ENCODE measurements around the gene SLC19A1. TPM values are rescaled to one million over a fixed set of nuclear protein-coding genes. Genes with fewer than 3 reads are reported as not detected.

The SLC19A1 gene
- polyA plus RNA-seq, 3 donors: 25.0 to 53.0 (median 39.9) TPM

DNA sequence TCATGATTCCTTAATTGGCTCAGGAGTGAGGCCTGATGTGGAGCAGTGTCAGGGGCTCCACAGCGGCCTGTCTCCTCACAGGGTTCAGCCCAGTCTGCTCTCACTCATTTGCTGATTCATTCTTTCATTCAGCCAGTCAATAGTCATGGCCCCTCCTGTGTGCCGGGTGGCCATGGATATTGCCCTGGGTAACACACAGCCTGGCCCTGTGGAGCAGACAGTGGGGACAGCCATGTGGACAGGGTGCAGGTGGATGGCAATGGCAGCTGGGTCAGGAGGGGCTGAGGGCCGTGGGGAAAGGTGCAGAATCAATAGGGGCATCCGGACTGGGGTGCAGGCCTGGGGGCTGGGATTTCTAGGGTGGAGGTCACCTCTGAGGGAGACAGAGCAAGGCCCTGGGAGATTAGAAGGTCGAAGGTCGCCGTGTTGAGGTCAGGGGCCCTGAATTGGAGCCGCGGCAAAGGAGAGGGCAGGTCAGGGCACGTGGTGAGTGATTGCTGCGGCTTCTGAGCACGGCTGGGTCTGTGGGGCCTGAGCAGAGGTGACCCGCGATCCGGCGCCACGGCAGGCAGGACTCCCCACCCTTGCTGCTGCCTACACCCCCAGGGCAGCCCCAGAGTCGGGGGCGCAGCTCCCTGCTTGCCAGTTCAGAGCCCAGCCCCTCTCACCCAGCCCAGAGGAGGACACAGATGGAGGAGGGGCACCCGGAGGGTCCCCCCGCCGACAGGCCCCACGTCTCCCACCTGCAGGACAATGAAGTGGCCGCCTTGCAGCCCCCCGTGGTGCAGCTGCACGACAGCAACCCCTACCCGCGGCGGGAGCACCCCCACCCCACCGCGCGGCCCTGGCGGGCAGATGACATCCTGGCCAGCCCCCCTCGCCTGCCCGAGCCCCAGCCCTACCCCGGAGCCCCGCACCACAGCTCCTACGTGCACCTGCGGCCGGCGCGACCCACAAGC lies 33.4 kb downstream of the SLC19A1 start:
- Histone ChIP-seq H2AFZ (ENCODE audit: insufficient read depth, low read depth, low read length, poor library complexity, severe bottlenecking) (no peak overlapping the region), H3K79me2 (ENCODE audit: insufficient read depth, low read length) (no peaks in the 10 kb centered on the region), H3K36me3 (replicated peaks in 1 of 2; ENCODE audit: control insufficient read depth in 1 of 2, insufficient read depth in 2 of 2, low read length in 2 of 2) (peaks cover 16 to 25% of the 10 kb centered on the region in 2 donors), H3K9me3 (replicated peaks in 1 of 2; ENCODE audit: control insufficient read depth in 1 of 2, insufficient read depth in 1 of 2, low read length in 2 of 2) (no peaks in the 10 kb centered on the region), H3K27me3 (ENCODE audit: control insufficient read depth in 2 of 2, insufficient read depth in 2 of 2, low read length in 2 of 2) (no peaks in the 10 kb centered on the region), H3K27ac (ENCODE audit: low read depth in 1 of 2, low read length in 2 of 2) (no peak overlapping the region), H3K4me2 (replicated peaks; ENCODE audit: extremely low read depth, low read length, poor library complexity, severe bottlenecking) (no peak overlapping the region), H3K9ac (ENCODE audit: insufficient read depth, low read length, poor library complexity, severe bottlenecking) (no peak overlapping the region), H3K4me3 (replicated peaks in 1 of 3; ENCODE audit: low read depth in 2 of 3, low read length in 3 of 3) (no peak overlapping the region), H4K20me1 (ENCODE audit: insufficient read depth, low read length) (no peaks in the 10 kb centered on the region), H3K4me1 (ENCODE audit: control insufficient read depth in 1 of 2, insufficient read depth in 2 of 2, low read length in 2 of 2) (no peaks in the 10 kb centered on the region)
- Mint-ChIP-seq H3K9me3 (peaks cover 0 to 2% (median 0%) of the 10 kb centered on the region in 7 donors), H3K27me3 (ENCODE audit: low read depth in 3 of 3) (peaks cover 0 to 4% (median 3%) of the 10 kb centered on the region in 3 donors), H3K4me1 (peaks cover 5% of the 10 kb centered on the region), H3K36me3 (peaks cover 14 to 26% of the 10 kb centered on the region in 2 donors), H3K27ac (peak overlapping the region in 3 of 7 donors; percentile 12 to 62 (median 43)), H3K4me3 (no peak overlapping the region)
- DNase-seq: no peak
- intact Hi-C loops (cut with micrococcal nuclease): no loop called here
- WGBS (ENCODE audit: insufficient coverage): 81% methylated on average over 21 of the region's 42 CpGs
- TF ChIP-seq, protein P1, sequence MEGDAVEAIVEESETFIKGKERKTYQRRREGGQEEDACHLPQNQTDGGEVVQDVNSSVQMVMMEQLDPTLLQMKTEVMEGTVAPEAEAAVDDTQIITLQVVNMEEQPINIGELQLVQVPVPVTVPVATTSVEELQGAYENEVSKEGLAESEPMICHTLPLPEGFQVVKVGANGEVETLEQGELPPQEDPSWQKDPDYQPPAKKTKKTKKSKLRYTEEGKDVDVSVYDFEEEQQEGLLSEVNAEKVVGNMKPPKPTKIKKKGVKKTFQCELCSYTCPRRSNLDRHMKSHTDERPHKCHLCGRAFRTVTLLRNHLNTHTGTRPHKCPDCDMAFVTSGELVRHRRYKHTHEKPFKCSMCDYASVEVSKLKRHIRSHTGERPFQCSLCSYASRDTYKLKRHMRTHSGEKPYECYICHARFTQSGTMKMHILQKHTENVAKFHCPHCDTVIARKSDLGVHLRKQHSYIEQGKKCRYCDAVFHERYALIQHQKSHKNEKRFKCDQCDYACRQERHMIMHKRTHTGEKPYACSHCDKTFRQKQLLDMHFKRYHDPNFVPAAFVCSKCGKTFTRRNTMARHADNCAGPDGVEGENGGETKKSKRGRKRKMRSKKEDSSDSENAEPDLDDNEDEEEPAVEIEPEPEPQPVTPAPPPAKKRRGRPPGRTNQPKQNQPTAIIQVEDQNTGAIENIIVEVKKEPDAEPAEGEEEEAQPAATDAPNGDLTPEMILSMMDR (IDR thresholded peaks at IDR 0.05): no peak

DNA sequence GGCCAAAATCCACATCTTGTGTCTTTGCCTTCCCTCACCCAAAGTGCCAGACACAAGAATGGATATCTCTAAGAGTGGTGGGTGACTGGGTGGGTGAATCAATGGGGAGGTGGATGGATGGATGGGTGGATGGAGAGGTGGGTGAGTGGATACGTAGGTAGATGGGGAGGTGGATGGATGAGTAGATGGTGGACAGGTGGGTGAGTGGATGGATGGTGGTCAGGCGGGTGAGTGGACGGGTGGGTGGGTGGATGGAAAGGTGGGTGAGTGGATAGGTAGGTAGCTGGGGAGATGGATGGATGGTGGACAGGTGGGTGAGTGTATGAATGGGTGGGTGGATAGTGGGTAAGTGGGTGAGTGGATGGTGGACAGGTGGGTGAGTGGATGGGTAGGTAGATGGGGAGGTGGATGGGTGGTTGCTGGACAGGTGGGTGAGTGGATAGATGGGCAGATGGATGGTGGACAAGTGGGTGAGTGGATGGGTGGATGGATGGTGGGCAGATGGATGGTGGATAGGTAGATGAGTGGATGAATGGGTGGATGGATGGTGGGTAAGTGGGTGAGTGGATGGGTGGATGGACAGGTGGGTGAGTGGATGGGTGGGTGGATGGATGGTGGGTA lies 34.2 kb downstream of the SLC19A1 start:
- Mint-ChIP-seq H3K9me3 (peaks cover 0 to 4% (median 0%) of the 10 kb centered on the region in 7 donors), H3K4me3 (no peak overlapping the region), H3K27me3 (ENCODE audit: low read depth in 3 of 3) (peaks cover 0 to 5% (median 4%) of the 10 kb centered on the region in 3 donors), H3K27ac (peak overlapping the region in 1 of 7 donors; percentile 36), H3K4me1 (peaks cover 5% of the 10 kb centered on the region), H3K36me3 (peaks cover 10 to 17% of the 10 kb centered on the region in 2 donors)
- intact Hi-C loops (cut with micrococcal nuclease): no loop called here
- Histone ChIP-seq H3K9ac (ENCODE audit: insufficient read depth, low read length, poor library complexity, severe bottlenecking) (no peak overlapping the region), H2AFZ (ENCODE audit: insufficient read depth, low read depth, low read length, poor library complexity, severe bottlenecking) (no peak overlapping the region), H3K4me2 (replicated peaks; ENCODE audit: extremely low read depth, low read length, poor library complexity, severe bottlenecking) (no peak overlapping the region), H3K27me3 (ENCODE audit: control insufficient read depth in 2 of 2, insufficient read depth in 2 of 2, low read length in 2 of 2) (no peaks in the 10 kb centered on the region), H3K4me3 (replicated peaks in 1 of 3; ENCODE audit: low read depth in 2 of 3, low read length in 3 of 3) (no peak overlapping the region), H3K9me3 (replicated peaks in 1 of 2; ENCODE audit: control insufficient read depth in 1 of 2, insufficient read depth in 1 of 2, low read length in 2 of 2) (no peaks in the 10 kb centered on the region), H3K27ac (ENCODE audit: low read depth in 1 of 2, low read length in 2 of 2) (no peak overlapping the region), H4K20me1 (ENCODE audit: insufficient read depth, low read length) (no peaks in the 10 kb centered on the region), H3K79me2 (ENCODE audit: insufficient read depth, low read length) (no peaks in the 10 kb centered on the region), H3K4me1 (ENCODE audit: control insufficient read depth in 1 of 2, insufficient read depth in 2 of 2, low read length in 2 of 2) (no peaks in the 10 kb centered on the region), H3K36me3 (replicated peaks in 1 of 2; ENCODE audit: control insufficient read depth in 1 of 2, insufficient read depth in 2 of 2, low read length in 2 of 2) (peaks cover 7 to 16% of the 10 kb centered on the region in 2 donors)
- TF ChIP-seq, protein P1 (IDR thresholded peaks at IDR 0.05): no peak
- 100% methylated on average over 3 of the region's 3 CpGs for WGBS (ENCODE audit: insufficient coverage)
- DNase-seq: no peak
